Astrocyte (in vitro differentiated cells and primary cell): ENCODE measurements around the gene PLCG2. TPM values are rescaled to one million over a fixed set of nuclear protein-coding genes. Genes with fewer than 3 reads are reported as not detected.

ENCODE experiments used
- DNase-seq: peaks from one replicate; pipeline ENCODE4 v3.0.0-alpha.2; 2010; ENCODE audit warnings: low read depth
- FAIRE-seq: peaks from 2 replicates; lab custom pipeline; 2011; peaks lifted over from hg19 to GRCh38; lab: Jason Lieb, UNC
- H2AFZ ChIP-seq: 2 replicates; pipeline ENCODE4 v1.6.0; 2012; ENCODE audit warnings: low read depth, low read length, inconsistent platforms
- H3K27ac ChIP-seq: 2 replicates; pipeline ENCODE4 v1.5.1; 2011; ENCODE audit warnings: low read depth, low read length, inconsistent platforms
- H3K27me3 ChIP-seq: 2 replicates; pipeline ENCODE4 v1.6.0; 2011; ENCODE audit warnings: low read length, inconsistent platforms; ENCODE audit not compliant: insufficient read depth
- H3K36me3 ChIP-seq: 2 replicates; pipeline ENCODE4 v1.5.1; 2011; ENCODE audit warnings: low read length, inconsistent platforms; ENCODE audit not compliant: insufficient read depth
- H3K4me1 ChIP-seq: 2 replicates; pipeline ENCODE4 v1.5.1; 2011; ENCODE audit warnings: low read length, inconsistent platforms; ENCODE audit not compliant: insufficient read depth
- H3K4me2 ChIP-seq: 2 replicates; pipeline ENCODE4 v1.6.0; 2012; ENCODE audit warnings: low read length, inconsistent platforms
- H3K4me3 ChIP-seq: 2 replicates; pipeline ENCODE4 v1.5.1; 2011; ENCODE audit warnings: low read depth, mild to moderate bottlenecking, low read length, inconsistent platforms; ENCODE audit not compliant: insufficient read depth
- H3K79me2 ChIP-seq: 2 replicates; pipeline ENCODE4 v1.6.0; 2012; ENCODE audit warnings: mild to moderate bottlenecking, low read length, inconsistent platforms; ENCODE audit not compliant: insufficient read depth
- H3K9ac ChIP-seq: 2 replicates; pipeline ENCODE4 v1.6.0; 2012; ENCODE audit warnings: mild to moderate bottlenecking, low read length, inconsistent platforms
- H3K9me3 ChIP-seq: 2 replicates; pipeline ENCODE4 v1.5.1; 2012; ENCODE audit warnings: low read depth, mild to moderate bottlenecking, low read length, inconsistent platforms; ENCODE audit not compliant: insufficient read depth
- H4K20me1 ChIP-seq: 2 replicates; pipeline ENCODE4 v1.6.0; 2012; ENCODE audit warnings: low read length, inconsistent platforms; ENCODE audit not compliant: insufficient read depth
- H3K27ac Mint-ChIP-seq: one replicate; pipeline ENCODE4 v1.8.0; 2021; ENCODE audit warnings: mild to moderate bottlenecking, mixed read lengths; ENCODE audit not compliant: unreplicated experiment
- H3K27me3 Mint-ChIP-seq: one replicate; pipeline ENCODE4 v1.8.0; 2021; ENCODE audit warnings: low read depth, mixed read lengths; ENCODE audit not compliant: unreplicated experiment
- H3K36me3 Mint-ChIP-seq: one replicate; pipeline ENCODE4 v1.8.0; 2021; ENCODE audit warnings: low read depth, mixed read lengths; ENCODE audit not compliant: unreplicated experiment
- H3K4me1 Mint-ChIP-seq: one replicate; pipeline ENCODE4 v1.8.0; 2021; ENCODE audit warnings: low read depth, mixed read lengths; ENCODE audit not compliant: unreplicated experiment
- H3K4me3 Mint-ChIP-seq: one replicate; pipeline ENCODE4 v1.8.0; 2021; ENCODE audit warnings: mild to moderate bottlenecking, moderate library complexity, mixed read lengths; ENCODE audit not compliant: unreplicated experiment
- H3K9me3 Mint-ChIP-seq: one replicate; pipeline ENCODE4 v1.8.0; 2021; ENCODE audit warnings: mild to moderate bottlenecking, mixed read lengths; ENCODE audit not compliant: unreplicated experiment
- CTCF ChIP-seq: IDR thresholded peaks from 2 replicates; pipeline ENCODE4 v1.5.1; 2011; ENCODE audit warnings: low read depth, mild to moderate bottlenecking, inconsistent platforms, low read length, moderate library complexity; ENCODE audit not compliant: insufficient read depth
- EZH2 ChIP-seq: IDR thresholded peaks from 2 replicates; pipeline ENCODE4 v1.6.1; 2012; ENCODE audit warnings: mild to moderate bottlenecking, low read length, inconsistent platforms; ENCODE audit not compliant: insufficient read depth
- total RNA-seq: library from RNA; stranded (reverse); gene quantifications from 2 replicates; pipeline ENCODE4 v1.2.1, GENCODE V29; 2021

The PLCG2 gene
- total RNA-seq, 1 donor from 2014 or later: 3.1 TPM

- H3K4me1 Mint-ChIP-seq: peaks cover 14% of the 10 kb centered on the region
- no peaks in the 10 kb centered on the region for H3K36me3 Mint-ChIP-seq
- Histone ChIP-seq H3K4me1 (no peaks in the 10 kb centered on the region), H3K4me3 (no peak overlapping the region), H3K79me2 (no peaks in the 10 kb centered on the region), H3K4me2 (no peak overlapping the region), H3K27ac (no peak overlapping the region), H2AFZ (no peak overlapping the region), H3K36me3 (no peaks in the 10 kb centered on the region), H3K27me3 (no peaks in the 10 kb centered on the region), H3K9me3 (no peaks in the 10 kb centered on the region), H3K9ac (no peak overlapping the region), H4K20me1 (no peaks in the 10 kb centered on the region)
- no peak overlapping the region for H3K27ac Mint-ChIP-seq
- H3K4me3 Mint-ChIP-seq: no peak overlapping the region
- no peaks in the 10 kb centered on the region for H3K27me3 Mint-ChIP-seq
- FAIRE-seq (no peak), DNase-seq (no peak)
- H3K9me3 Mint-ChIP-seq: peaks cover 7% of the 10 kb centered on the region
- TF ChIP-seq CTCF: no peak
- TF ChIP-seq EZH2: no peak
Measured at GRCh38 chr16:81826523-81826922, 47.4 kb downstream of the PLCG2 start.

- Mint-ChIP-seq H3K27ac (no peak overlapping the region), H3K4me1 (peaks cover 18% of the 10 kb centered on the region), H3K9me3 (peaks cover 2% of the 10 kb centered on the region), H3K4me3 (no peak overlapping the region), H3K27me3 (no peaks in the 10 kb centered on the region), H3K36me3 (peaks cover 3% of the 10 kb centered on the region)
- H3K36me3 ChIP-seq: no peaks in the 10 kb centered on the region
- no peak overlapping the region for H3K27ac ChIP-seq
- no peaks in the 10 kb centered on the region for H3K79me2 ChIP-seq
- no peak for DNase-seq
- H3K9me3 ChIP-seq: no peaks in the 10 kb centered on the region
- no peaks in the 10 kb centered on the region for H3K4me1 ChIP-seq
- H2AFZ ChIP-seq: no peak overlapping the region
- FAIRE-seq: no peak
- peak overlapping the region; percentile 60 for H3K4me2 ChIP-seq
- no peaks in the 10 kb centered on the region for H4K20me1 ChIP-seq
- TF ChIP-seq EZH2: no peak
- no peak for TF ChIP-seq CTCF
- no peak overlapping the region for H3K4me3 ChIP-seq
- H3K27me3 ChIP-seq: no peaks in the 10 kb centered on the region
- no peak overlapping the region for H3K9ac ChIP-seq
Measured at GRCh38 chr16:81830845-81831540, 51.9 kb downstream of the PLCG2 start.

- H3K4me3 ChIP-seq: no peak overlapping the region
- Mint-ChIP-seq H3K9me3 (peaks cover 2% of the 10 kb centered on the region), H3K36me3 (peaks cover 3% of the 10 kb centered on the region), H3K27ac (no peak overlapping the region), H3K4me1 (peaks cover 19% of the 10 kb centered on the region), H3K4me3 (no peak overlapping the region), H3K27me3 (peaks cover under 1% of the 10 kb centered on the region)
- peak overlapping the region; percentile 60 for H3K4me2 ChIP-seq
- TF ChIP-seq EZH2 (no peak), CTCF (no peak)
- no peaks in the 10 kb centered on the region for H3K36me3 ChIP-seq
- FAIRE-seq: no peak
- H2AFZ ChIP-seq: no peak overlapping the region
- no peaks in the 10 kb centered on the region for H3K79me2 ChIP-seq
- no peaks in the 10 kb centered on the region for H3K27me3 ChIP-seq
- no peaks in the 10 kb centered on the region for H3K4me1 ChIP-seq
- H4K20me1 ChIP-seq: no peaks in the 10 kb centered on the region
- H3K9ac ChIP-seq: no peak overlapping the region
- H3K27ac ChIP-seq: no peak overlapping the region
- peak; percentile 20 for DNase-seq
- no peaks in the 10 kb centered on the region for H3K9me3 ChIP-seq
Measured at GRCh38 chr16:81831722-81832126, 52.6 kb downstream of the PLCG2 start.
